Cardiac fibroblast (primary cell): ENCODE measurements around the gene AP1M2.

Source experiments
- DNase-seq, 2 donors: peaks; one replicate each; pipeline versions ENCODE4 v3.0.0 to v3.0.0-alpha.2; 2010; ENCODE audit warnings: low read depth in 2 of 2
- H3K4me3 ChIP-seq, 2 donors: replicated peaks in 1 of 2; 1 replicate in 1 of 2; 2 replicates in 1 of 2; pipeline ENCODE4 v1.5.1; 2011; ENCODE audit warnings: low read depth in 2 of 2, low read length in 2 of 2, mild to moderate bottlenecking in 2 of 2, moderate library complexity in 1 of 2
- TF ChIP-seq, protein P1 (sequence below): IDR thresholded peaks from one replicate; pipeline ENCODE4 v1.5.1; 2011; ENCODE audit warnings: low read depth, mild to moderate bottlenecking, low read length, inconsistent platforms

Gene AP1M2

DNA sequence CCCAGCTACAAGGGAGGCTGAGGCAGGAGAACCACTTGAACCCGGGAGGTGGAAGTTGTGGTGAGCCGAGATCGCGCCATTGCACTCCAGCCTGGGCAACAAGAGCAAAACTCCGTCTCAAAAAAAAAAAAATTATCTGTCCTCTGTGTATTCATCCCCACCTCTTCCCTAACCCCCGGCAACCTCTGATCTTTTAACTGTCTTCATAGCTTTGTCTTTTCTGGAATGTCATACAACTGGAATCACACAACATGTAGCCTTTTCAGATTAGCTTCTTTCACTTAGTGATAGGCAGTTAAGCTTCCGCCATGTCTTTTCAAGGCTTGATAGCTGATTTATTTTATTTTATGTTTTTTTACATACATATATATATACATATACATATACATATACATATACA, 61.5 kb downstream of the AP1M2 start:
- no peak overlapping the region for H3K4me3 ChIP-seq
- no peak for DNase-seq
- TF ChIP-seq, protein P1, sequence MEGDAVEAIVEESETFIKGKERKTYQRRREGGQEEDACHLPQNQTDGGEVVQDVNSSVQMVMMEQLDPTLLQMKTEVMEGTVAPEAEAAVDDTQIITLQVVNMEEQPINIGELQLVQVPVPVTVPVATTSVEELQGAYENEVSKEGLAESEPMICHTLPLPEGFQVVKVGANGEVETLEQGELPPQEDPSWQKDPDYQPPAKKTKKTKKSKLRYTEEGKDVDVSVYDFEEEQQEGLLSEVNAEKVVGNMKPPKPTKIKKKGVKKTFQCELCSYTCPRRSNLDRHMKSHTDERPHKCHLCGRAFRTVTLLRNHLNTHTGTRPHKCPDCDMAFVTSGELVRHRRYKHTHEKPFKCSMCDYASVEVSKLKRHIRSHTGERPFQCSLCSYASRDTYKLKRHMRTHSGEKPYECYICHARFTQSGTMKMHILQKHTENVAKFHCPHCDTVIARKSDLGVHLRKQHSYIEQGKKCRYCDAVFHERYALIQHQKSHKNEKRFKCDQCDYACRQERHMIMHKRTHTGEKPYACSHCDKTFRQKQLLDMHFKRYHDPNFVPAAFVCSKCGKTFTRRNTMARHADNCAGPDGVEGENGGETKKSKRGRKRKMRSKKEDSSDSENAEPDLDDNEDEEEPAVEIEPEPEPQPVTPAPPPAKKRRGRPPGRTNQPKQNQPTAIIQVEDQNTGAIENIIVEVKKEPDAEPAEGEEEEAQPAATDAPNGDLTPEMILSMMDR = no peak

DNA sequence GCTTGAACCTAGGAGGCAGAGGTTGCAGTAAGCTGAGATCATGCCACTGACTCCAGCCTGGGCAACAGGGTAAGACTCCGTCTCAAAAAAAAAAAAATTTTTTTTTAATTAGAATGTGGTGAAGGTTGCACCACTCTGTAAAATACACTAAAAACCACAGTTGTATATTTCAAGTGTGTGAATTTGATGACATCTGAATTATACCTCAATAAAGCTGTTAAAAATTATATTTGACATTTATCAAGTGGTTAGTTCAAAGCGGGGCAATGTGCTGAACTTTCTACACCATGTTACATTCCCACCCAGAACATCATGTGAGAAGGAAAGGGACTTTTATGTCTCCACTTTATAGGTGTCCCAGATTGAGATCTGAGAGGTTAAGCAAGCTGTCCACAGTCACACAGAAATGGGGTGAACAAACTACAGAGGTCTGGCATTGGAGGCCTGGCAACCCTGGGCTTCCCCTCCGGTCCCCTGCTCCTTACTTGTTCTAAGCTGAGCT, 63.9 kb downstream of the AP1M2 start:
- TF ChIP-seq, protein P1 = no peak
- no peak overlapping the region for H3K4me3 ChIP-seq
- no peak for DNase-seq
